HG03025 (cell line): ENCODE measurements around the gene PTTG2.

Experiments
- ATAC-seq: cut with Tn5 transposase; IDR thresholded peaks from one replicate; pipeline ENCODE4 v1.9.1; 2021; ENCODE audit warnings: mild to moderate bottlenecking, moderate library complexity; ENCODE audit not compliant: unreplicated experiment, low FRiP score

Gene PTTG2

GRCh38 chr4:38004887-38005286 lies 44.7 kb downstream of the PTTG2 start:
- ATAC-seq, result no peak

GRCh38 chr4:38005637-38006036 lies 45.4 kb downstream of the PTTG2 start:
- no peak for ATAC-seq

GRCh38 chr4:38007645-38008044 lies 47.4 kb downstream of the PTTG2 start:
- ATAC-seq, result no peak

GRCh38 chr4:38008571-38009021 lies 48.4 kb downstream of the PTTG2 start:
- ATAC-seq, result no peak

GRCh38 chr4:38009421-38009820 lies 49.2 kb downstream of the PTTG2 start:
- no peak for ATAC-seq

GRCh38 chr4:38009949-38010348 lies 49.8 kb downstream of the PTTG2 start:
- no peak for ATAC-seq
